22Rv1 (cell line): ENCODE data around the gene STAT5B.
A peak's percentile ranks its signal among the peaks of the same experiment; 100 is the strongest.

ENCODE experiments used
- H3K27ac ChIP-seq: fragments of 450-650 bp; 2 replicates; pipeline ENCODE4 v1.5.1; 2017
- TF ChIP-seq, protein P1 (sequence below): fragments of 450-650 bp; IDR thresholded peaks from 2 replicates; pipeline ENCODE4 v1.5.1; 2017; ENCODE audit warnings: mild to moderate bottlenecking

Gene STAT5B

DNA sequence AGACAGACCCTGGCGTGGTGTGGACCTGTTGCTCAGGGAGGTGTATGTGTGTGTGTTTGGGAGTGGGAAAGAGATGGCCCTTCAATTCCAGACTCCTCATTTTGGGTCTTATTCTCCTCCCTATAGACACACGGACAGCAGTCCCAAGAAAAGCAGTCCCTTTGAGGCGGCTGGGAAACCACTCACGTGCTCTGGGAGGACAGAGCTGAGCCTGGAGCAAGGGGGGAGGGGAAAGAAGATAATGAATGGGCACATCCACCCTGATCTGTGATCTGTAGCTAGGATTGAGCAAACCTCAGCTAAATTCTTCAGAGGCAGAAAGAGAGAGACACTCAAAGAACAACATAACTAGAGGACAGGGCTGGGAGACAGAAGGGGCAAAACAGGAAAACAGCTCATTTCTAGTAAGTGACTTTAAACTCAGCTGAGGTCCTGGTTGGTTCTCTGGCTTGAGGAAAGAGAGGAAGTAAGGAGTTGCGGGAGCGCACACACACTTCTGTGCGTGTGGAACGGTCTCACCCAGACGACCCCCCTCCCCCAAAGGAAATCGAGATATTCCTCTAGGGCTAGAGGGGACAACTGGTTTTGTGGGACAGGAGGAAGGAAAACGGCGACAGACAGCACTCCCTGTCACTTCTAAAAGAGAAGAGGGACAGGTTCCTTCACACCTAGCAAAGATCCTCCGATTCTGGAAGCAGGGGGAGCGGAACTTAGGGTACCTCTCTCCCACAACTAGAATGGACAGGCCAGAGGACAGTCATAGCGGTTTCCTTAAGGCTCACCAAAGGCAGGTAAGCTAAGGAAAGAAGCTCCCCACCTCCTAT lies 122.1 kb downstream of the STAT5B start:
- TF ChIP-seq, protein P1, sequence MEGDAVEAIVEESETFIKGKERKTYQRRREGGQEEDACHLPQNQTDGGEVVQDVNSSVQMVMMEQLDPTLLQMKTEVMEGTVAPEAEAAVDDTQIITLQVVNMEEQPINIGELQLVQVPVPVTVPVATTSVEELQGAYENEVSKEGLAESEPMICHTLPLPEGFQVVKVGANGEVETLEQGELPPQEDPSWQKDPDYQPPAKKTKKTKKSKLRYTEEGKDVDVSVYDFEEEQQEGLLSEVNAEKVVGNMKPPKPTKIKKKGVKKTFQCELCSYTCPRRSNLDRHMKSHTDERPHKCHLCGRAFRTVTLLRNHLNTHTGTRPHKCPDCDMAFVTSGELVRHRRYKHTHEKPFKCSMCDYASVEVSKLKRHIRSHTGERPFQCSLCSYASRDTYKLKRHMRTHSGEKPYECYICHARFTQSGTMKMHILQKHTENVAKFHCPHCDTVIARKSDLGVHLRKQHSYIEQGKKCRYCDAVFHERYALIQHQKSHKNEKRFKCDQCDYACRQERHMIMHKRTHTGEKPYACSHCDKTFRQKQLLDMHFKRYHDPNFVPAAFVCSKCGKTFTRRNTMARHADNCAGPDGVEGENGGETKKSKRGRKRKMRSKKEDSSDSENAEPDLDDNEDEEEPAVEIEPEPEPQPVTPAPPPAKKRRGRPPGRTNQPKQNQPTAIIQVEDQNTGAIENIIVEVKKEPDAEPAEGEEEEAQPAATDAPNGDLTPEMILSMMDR = no peak
- H3K27ac ChIP-seq = peak overlapping the region; percentile 69
